Naive thymus-derived CD4-positive, alpha-beta T cell (primary cell): Measurements from ENCODE around the gene BSX. TPM values are rescaled to one million over a fixed set of nuclear protein-coding genes. Genes with fewer than 3 reads are reported as not detected.

ENCODE experiments used
- ATAC-seq: fragments of 150-1000 bp; cut with Tn5 transposase; 2 replicates; pipeline ENCODE4 v1.10.0; 2021; ENCODE audit warnings: mild to moderate bottlenecking, moderate library complexity
- CTCF ChIA-PET: fragments of 350-600 bp; sonication (Branson Sonifier 250); formaldehyde crosslinking; loops from one replicate; lab custom pipeline; 2021; ENCODE audit warnings: antibody characterized with exemption; lab: Charles Lee
- POLR2A ChIA-PET: fragments of 350-600 bp; sonication (Branson Sonifier 250); formaldehyde crosslinking; loops from one replicate; lab custom pipeline; 2021; ENCODE audit warnings: antibody characterized with exemption, inconsistent platforms; lab: Charles Lee
- DNase-seq, 9 donors: peaks; one replicate each; pipeline versions ENCODE4 v3.0.0 to v3.0.0-alpha.2; 2020 to 2022; ENCODE audit warnings: mixed read lengths in 1 of 9
- H3K27ac ChIP-seq: one replicate; pipeline ENCODE4 v1.7.0; 2013; ENCODE audit warnings: mild to moderate bottlenecking, low read depth, low read length, moderate library complexity
- H3K27me3 ChIP-seq, 2 donors: one replicate each; pipeline ENCODE4 v1.7.0; 2013; ENCODE audit warnings: low read length in 2 of 2, mild to moderate bottlenecking in 2 of 2, moderate library complexity in 2 of 2; ENCODE audit not compliant: control insufficient read depth in 2 of 2, insufficient read depth in 2 of 2
- H3K36me3 ChIP-seq, 3 experiments: 1 replicate in 2 of 3; 2 replicates in 1 of 3; pipeline ENCODE4 v1.7.0; 2013; ENCODE audit warnings: low read length in 3 of 3, mild to moderate bottlenecking in 3 of 3, moderate library complexity in 1 of 3; ENCODE audit not compliant: insufficient read depth in 3 of 3, control insufficient read depth in 2 of 3
- H3K4me1 ChIP-seq, 2 donors: one replicate each; pipeline ENCODE4 v1.7.0; 2013; ENCODE audit warnings: low read length in 2 of 2, mild to moderate bottlenecking in 2 of 2, moderate library complexity in 1 of 2; ENCODE audit not compliant: control insufficient read depth in 2 of 2, insufficient read depth in 2 of 2
- H3K4me3 ChIP-seq: 2 replicates; pipeline ENCODE4 v1.7.0; 2013; ENCODE audit warnings: mild to moderate bottlenecking, low read length
- H3K9me3 ChIP-seq, 3 experiments: 1 replicate in 2 of 3; 2 replicates in 1 of 3; pipeline ENCODE4 v1.7.0; 2013; ENCODE audit warnings: low read length in 3 of 3; ENCODE audit not compliant: control insufficient read depth in 2 of 3
- H3K27ac Mint-ChIP-seq, 9 donors: one replicate each; pipeline ENCODE4 v1.8.0; 2020 to 2022; ENCODE audit warnings: mixed read lengths in 9 of 9, mild to moderate bottlenecking in 8 of 9, moderate library complexity in 5 of 9, inconsistent platforms in 2 of 9
- H3K27me3 Mint-ChIP-seq, 5 donors: one replicate each; pipeline ENCODE4 v1.8.0; 2021 to 2022; ENCODE audit warnings: mixed read lengths in 5 of 5, mild to moderate bottlenecking in 1 of 5
- H3K36me3 Mint-ChIP-seq, 5 donors: one replicate each; pipeline ENCODE4 v1.8.0; 2020 to 2022; ENCODE audit warnings: mixed read lengths in 5 of 5, mild to moderate bottlenecking in 3 of 5, inconsistent platforms in 1 of 5
- H3K4me1 Mint-ChIP-seq, 7 donors: one replicate each; pipeline ENCODE4 v1.8.0; 2020 to 2022; ENCODE audit warnings: mixed read lengths in 7 of 7, mild to moderate bottlenecking in 3 of 7, inconsistent platforms in 1 of 7
- H3K4me3 Mint-ChIP-seq, 10 donors: one replicate each; pipeline ENCODE4 v1.8.0; 2020 to 2022; ENCODE audit warnings: mild to moderate bottlenecking in 10 of 10, mixed read lengths in 10 of 10, moderate library complexity in 6 of 10, inconsistent platforms in 2 of 10
- H3K9me3 Mint-ChIP-seq, 11 donors: one replicate each; pipeline ENCODE4 v1.8.0; 2020 to 2022; ENCODE audit warnings: mixed read lengths in 11 of 11, mild to moderate bottlenecking in 4 of 11, inconsistent platforms in 1 of 11, moderate library complexity in 1 of 11
- intact Hi-C, 2 donors: fragments of 100-400 bp; cut with micrococcal nuclease; formaldehyde crosslinking; loops; one replicate each; pipeline ENCODE4 v1.15.1; 2023
- polyA plus RNA-seq, 2 donors: library from polyadenylated mRNA; unstranded; fragments of 300-500 nt; fragmentation: Illumina TruSeq; gene quantifications; one replicate each; pipeline ENCODE4 v1.2.3, GENCODE V29; 2021
- total RNA-seq, 6 experiments: library from RNA in 5 of 6; stranded (reverse) in 5 of 6; gene quantifications; 1 replicate in 5 of 6; 2 replicates in 1 of 6; pipeline ENCODE4 v1.2.3 and lab custom pipeline; 2021 to 2026

Gene BSX
- not detected for total RNA-seq
- polyA plus RNA-seq = not detected
- total RNA-seq (lab: John Stamatoyannopoulos, UW) = not detected

DNA sequence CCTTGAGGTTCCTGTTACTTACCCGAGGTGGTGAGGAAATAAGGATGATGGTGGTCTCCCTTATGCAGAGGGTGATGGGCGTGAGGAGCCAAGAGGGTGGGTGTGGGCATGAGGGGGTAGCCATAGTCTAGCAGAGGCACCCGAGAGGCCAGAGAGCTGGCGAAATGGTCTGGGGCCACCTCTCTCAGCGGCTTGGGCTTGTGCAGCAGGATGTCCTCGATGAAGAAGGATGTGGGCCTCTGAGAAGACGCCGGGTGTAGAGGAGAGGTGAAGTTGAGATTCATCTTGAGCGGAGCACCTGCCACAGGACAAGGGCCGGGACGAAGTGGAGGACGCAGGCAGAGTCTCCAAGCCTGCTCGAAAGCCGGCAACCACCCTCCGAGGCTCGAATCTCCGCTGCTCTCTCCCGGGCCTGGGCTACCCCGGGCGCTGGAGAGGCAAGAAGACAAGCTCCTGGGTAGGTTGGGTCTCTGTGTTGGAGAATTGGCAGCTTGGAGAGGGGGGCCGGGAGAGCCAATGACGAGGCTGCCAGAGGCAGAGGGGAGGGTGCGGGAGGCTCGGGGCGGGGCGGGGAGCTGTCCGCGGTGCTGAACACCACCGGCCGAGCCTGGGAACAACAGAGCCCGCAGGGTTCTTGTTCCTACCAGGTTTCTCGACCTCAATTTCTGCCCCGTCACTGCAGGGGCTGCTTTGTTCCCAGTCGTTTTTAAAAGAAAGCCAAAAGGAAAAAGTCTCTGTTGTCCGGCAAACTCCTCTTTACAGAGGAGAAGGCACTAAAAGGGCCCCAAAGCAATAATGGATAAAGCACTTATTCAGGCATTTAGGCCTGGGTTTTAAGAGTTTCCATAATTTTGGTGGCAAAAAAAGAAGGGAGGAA lies at the start of gene BSX:
TSS of gene BSX (minus strand) at position 447 of the 877 bp plus-strand sequence. CDS start at position 284, 163 bp downstream.
- CTCF ChIA-PET = no interaction called here
- H3K27ac Mint-ChIP-seq = peak within 1 kb of the TSS in 1 of 9 donors; percentile 15
- DNase-seq (peak in 8 of 9 donors; percentile 30 to 71 (median 36)), ATAC-seq (peak; percentile 72)
- peak within 1 kb of the TSS in 6 of 10 donors; percentile 2 to 48 (median 20) for H3K4me3 Mint-ChIP-seq
- peaks cover 0 to 8% (median 6%) of the 10 kb centered on the region in 5 donors for H3K36me3 Mint-ChIP-seq
- POLR2A ChIA-PET = no interaction called here
- H3K9me3 Mint-ChIP-seq = peaks cover 0 to 18% (median 6%) of the 10 kb centered on the region in 11 donors
- Histone ChIP-seq H3K27ac (no peak within 1 kb of the TSS), H3K36me3 (no peaks in the 10 kb centered on the region), H3K4me3 (no peak within 1 kb of the TSS), H3K9me3 (no peaks in the 10 kb centered on the region), H3K4me1 (peaks cover 0 to 16% of the 10 kb centered on the region in 2 donors), H3K27me3 (peaks cover 32 to 54% of the 10 kb centered on the region in 2 donors)
- intact Hi-C loops = loop anchor here in 1 of 2 donors (5.0 kb wide), 1 partner anchor 81 kb away; the partner anchor contains the start of gene HSPA8
- peaks cover 84 to 94% (median 92%) of the 10 kb centered on the region in 5 donors for H3K27me3 Mint-ChIP-seq
- H3K4me1 Mint-ChIP-seq = peaks cover 23 to 53% (median 35%) of the 10 kb centered on the region in 7 donors

DNA sequence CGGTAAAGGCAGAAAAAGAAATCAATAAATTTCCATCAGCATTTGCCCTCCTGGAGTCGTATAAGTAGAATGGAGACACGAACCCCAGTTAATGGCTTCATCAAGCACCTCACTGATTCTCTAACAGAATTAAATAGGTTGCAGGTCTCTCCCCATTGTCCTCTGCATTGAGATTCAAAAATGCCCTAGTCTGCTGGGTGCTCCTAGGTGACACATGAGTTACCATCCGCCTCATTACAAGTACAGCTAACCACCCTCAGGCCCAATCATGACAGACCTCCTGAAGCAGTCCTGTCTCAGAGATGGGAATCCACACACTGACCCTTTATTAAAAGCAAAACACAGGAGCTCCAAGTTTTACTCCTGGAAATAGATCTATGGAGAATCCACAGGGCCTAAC lies 48.9 kb upstream of the BSX start:
- no peaks in the 10 kb centered on the region for H3K9me3 ChIP-seq
- Mint-ChIP-seq H3K27me3 (peaks cover 0 to 7% (median 0%) of the 10 kb centered on the region in 5 donors), H3K27ac (no peak overlapping the region), H3K4me3 (no peak overlapping the region), H3K9me3 (no peaks in the 10 kb centered on the region), H3K36me3 (no peaks in the 10 kb centered on the region), H3K4me1 (no peaks in the 10 kb centered on the region)
- no peaks in the 10 kb centered on the region for H3K4me1 ChIP-seq
- H3K27ac ChIP-seq = no peak overlapping the region
- CTCF ChIA-PET = interaction anchor here (1.4 kb wide), 1 partner anchor 10 kb away, joined by 5 read pairs; no protein-coding TSS in a partner anchor
- DNase-seq (no peak), ATAC-seq (no peak)
- no peak overlapping the region for H3K4me3 ChIP-seq
- H3K27me3 ChIP-seq = no peaks in the 10 kb centered on the region
- intact Hi-C loops = no loop called here
- H3K36me3 ChIP-seq = no peaks in the 10 kb centered on the region
- POLR2A ChIA-PET = no interaction called here

GRCh38 chr11:123020968-123021367 lies 39.3 kb upstream of the BSX start:
- Mint-ChIP-seq H3K27ac (no peak overlapping the region), H3K4me3 (no peak overlapping the region), H3K9me3 (no peaks in the 10 kb centered on the region), H3K27me3 (peaks cover 6 to 25% (median 8%) of the 10 kb centered on the region in 5 donors), H3K36me3 (no peaks in the 10 kb centered on the region), H3K4me1 (peaks cover 6 to 14% (median 7%) of the 10 kb centered on the region in 7 donors)
- Histone ChIP-seq H3K27ac (no peak overlapping the region), H3K4me3 (no peak overlapping the region), H3K27me3 (no peaks in the 10 kb centered on the region), H3K4me1 (peaks cover 0 to 10% of the 10 kb centered on the region in 2 donors), H3K36me3 (no peaks in the 10 kb centered on the region), H3K9me3 (no peaks in the 10 kb centered on the region)
- intact Hi-C loops = loop anchor here in 1 of 2 donors (5.0 kb wide), 1 partner anchor 224 kb away; no protein-coding TSS in a partner anchor
- peak; percentile 81 for ATAC-seq
- DNase-seq = peak in 5 of 9 donors; percentile 31 to 50 (median 37)
- POLR2A ChIA-PET = interaction anchor here (0.7 to 1.0 kb wide), 2 partner anchors 21 to 41 kb away, joined by 3 read pairs; partner anchors contain the start of gene HSPA8
- CTCF ChIA-PET = interaction anchor here (0.7 to 1.5 kb wide), 13 partner anchors 10 to 246 kb away, joined by 3 to 9 read pairs (median 4); no protein-coding TSS in a partner anchor

DNA sequence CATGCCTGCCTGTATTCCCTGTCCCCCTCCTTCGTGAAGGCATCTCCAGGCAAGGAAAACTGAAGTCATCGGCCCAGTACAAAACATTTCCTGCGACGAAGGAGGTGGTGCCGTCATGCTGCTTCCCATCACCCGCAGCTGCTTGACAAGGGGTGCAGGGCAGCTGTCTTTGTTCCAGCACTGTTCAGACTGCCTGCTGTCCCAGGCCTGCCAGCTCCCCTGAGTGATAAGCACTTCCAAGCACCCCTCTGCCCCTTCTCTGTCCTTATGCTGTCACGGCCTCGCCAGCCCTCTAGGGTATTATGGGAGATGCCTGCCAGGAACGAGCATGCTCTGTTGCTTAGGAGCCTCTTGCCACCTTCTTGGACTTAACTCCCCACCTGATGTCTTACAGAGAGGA lies 37.1 kb upstream of the BSX start:
- H3K27me3 ChIP-seq = no peaks in the 10 kb centered on the region
- CTCF ChIA-PET = no interaction called here
- Mint-ChIP-seq H3K36me3 (no peaks in the 10 kb centered on the region), H3K4me1 (peaks cover 6 to 14% (median 7%) of the 10 kb centered on the region in 7 donors), H3K9me3 (no peaks in the 10 kb centered on the region), H3K27ac (no peak overlapping the region), H3K27me3 (peaks cover 0 to 18% (median 14%) of the 10 kb centered on the region in 5 donors), H3K4me3 (no peak overlapping the region)
- no peak overlapping the region for H3K4me3 ChIP-seq
- H3K36me3 ChIP-seq = no peaks in the 10 kb centered on the region
- DNase-seq (no peak), ATAC-seq (no peak)
- POLR2A ChIA-PET = no interaction called here
- no peaks in the 10 kb centered on the region for H3K9me3 ChIP-seq
- H3K4me1 ChIP-seq = peaks cover 0 to 10% of the 10 kb centered on the region in 2 donors
- no peak overlapping the region for H3K27ac ChIP-seq
- intact Hi-C loops = no loop called here

DNA sequence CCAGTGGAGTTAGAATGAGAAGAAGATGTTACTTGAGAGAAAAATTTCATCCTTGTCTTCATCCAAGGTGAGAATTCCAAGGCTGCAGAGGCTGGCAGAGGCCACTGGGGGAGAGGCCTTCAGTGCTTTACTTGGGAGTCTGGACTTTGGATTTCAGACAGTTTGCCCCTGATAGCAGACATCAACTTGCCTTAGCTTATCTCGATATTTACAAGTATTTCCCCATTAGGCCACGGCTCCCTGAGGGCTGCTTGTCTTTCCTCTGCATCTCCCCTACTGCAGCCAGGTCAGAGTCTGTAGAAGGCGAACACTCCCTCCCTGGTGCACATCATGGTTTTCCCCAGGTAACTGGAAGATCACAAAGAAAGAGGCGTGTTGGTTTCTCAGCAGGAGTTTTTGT lies 29.9 kb upstream of the BSX start:
- no peaks in the 10 kb centered on the region for H3K4me1 ChIP-seq
- Mint-ChIP-seq H3K4me3 (no peak overlapping the region), H3K36me3 (no peaks in the 10 kb centered on the region), H3K9me3 (no peaks in the 10 kb centered on the region), H3K27me3 (peaks cover 0 to 15% (median 5%) of the 10 kb centered on the region in 5 donors), H3K4me1 (no peaks in the 10 kb centered on the region), H3K27ac (no peak overlapping the region)
- no peaks in the 10 kb centered on the region for H3K27me3 ChIP-seq
- no peak overlapping the region for H3K4me3 ChIP-seq
- ChIA-PET CTCF (interaction anchor here (0.8 to 2.3 kb wide), 2 partner anchors 12 to 147 kb away, joined by 3 to 12 read pairs; no protein-coding TSS in a partner anchor), POLR2A (no interaction called here)
- H3K36me3 ChIP-seq = no peaks in the 10 kb centered on the region
- intact Hi-C loops = no loop called here
- H3K9me3 ChIP-seq = no peaks in the 10 kb centered on the region
- ATAC-seq (no peak), DNase-seq (no peak)
- H3K27ac ChIP-seq = no peak overlapping the region

GRCh38 chr11:123006860-123007542 lies 25.4 kb upstream of the BSX start:
- no peaks in the 10 kb centered on the region for H3K36me3 ChIP-seq
- no peak overlapping the region for H3K27ac ChIP-seq
- Mint-ChIP-seq H3K36me3 (no peaks in the 10 kb centered on the region), H3K4me3 (no peak overlapping the region), H3K9me3 (no peaks in the 10 kb centered on the region), H3K27ac (no peak overlapping the region), H3K27me3 (peaks cover 0 to 23% (median under 1%) of the 10 kb centered on the region in 5 donors), H3K4me1 (no peaks in the 10 kb centered on the region)
- POLR2A ChIA-PET = no interaction called here
- ATAC-seq (no peak), DNase-seq (no peak)
- no peaks in the 10 kb centered on the region for H3K9me3 ChIP-seq
- CTCF ChIA-PET = no interaction called here
- no peaks in the 10 kb centered on the region for H3K27me3 ChIP-seq
- intact Hi-C loops = no loop called here
- no peaks in the 10 kb centered on the region for H3K4me1 ChIP-seq
- no peak overlapping the region for H3K4me3 ChIP-seq
